Measurements from ENCODE around the gene PIGQ.

DNA sequence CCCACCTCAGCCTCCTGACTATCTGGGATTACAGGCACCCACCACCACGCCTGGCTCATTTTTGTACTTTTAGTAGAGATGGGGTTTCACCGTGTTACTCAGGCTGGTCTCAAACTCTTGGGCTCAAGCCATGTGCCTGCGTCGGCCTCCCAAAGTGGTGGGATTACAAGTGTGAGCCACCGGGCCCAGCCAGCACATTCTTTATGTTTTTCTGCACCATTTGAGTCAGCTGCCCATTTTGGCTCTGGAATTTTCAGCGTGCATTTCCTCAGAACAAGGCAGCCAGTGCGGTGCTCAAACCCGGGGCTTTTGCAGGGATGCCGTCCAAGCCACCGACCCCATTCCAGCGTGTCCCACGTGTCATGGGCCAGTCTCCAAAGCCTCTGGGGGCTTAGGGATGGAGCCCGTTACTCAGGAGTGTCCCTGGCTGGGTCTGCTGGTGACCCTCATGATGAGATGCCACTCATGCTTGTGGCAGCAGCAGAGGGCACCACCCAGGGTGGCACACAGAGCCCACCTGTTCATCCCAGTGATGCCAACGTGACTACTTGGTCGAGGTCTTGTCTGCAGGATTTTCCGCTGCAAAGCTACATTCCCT, 16.4 kb downstream of the PIGQ start:
- TF ChIP-seq, protein P1, sequence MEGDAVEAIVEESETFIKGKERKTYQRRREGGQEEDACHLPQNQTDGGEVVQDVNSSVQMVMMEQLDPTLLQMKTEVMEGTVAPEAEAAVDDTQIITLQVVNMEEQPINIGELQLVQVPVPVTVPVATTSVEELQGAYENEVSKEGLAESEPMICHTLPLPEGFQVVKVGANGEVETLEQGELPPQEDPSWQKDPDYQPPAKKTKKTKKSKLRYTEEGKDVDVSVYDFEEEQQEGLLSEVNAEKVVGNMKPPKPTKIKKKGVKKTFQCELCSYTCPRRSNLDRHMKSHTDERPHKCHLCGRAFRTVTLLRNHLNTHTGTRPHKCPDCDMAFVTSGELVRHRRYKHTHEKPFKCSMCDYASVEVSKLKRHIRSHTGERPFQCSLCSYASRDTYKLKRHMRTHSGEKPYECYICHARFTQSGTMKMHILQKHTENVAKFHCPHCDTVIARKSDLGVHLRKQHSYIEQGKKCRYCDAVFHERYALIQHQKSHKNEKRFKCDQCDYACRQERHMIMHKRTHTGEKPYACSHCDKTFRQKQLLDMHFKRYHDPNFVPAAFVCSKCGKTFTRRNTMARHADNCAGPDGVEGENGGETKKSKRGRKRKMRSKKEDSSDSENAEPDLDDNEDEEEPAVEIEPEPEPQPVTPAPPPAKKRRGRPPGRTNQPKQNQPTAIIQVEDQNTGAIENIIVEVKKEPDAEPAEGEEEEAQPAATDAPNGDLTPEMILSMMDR (IDR thresholded peaks at IDR 0.05; ENCODE audit: insufficient read depth, low read length, poor library complexity, severe bottlenecking), result no peak
- no peak for TF ChIP-seq EZH2phosphoT487 (conservative IDR thresholded peaks at IDR 0.05; ENCODE audit: low read length)
